HCT116 (cell line): ENCODE data around the gene ALDH2. TPM values are rescaled to one million over a fixed set of nuclear protein-coding genes. Genes with fewer than 3 reads are reported as not detected.
"Not testable (repeated sequence)": the region's sequence is repeated elsewhere in the genome, so short reads cannot be mapped to it uniquely, and the experiment has no call there.

Experiments
- ATAC-seq: fragments of 200-7000 bp; cut with Tn5 transposase; 2 replicates; pipeline ENCODE4 v1.9.1; 2020; ENCODE audit warnings: mild to moderate bottlenecking, moderate library complexity
- BruUV-seq: library from RNA; stranded (reverse); fragments of 400-500 nt; replicated peaks from 2 replicates; lab custom pipeline; 2021; lab: Mats Ljungman, UMichigan
- CTCF ChIA-PET: fragments of 300-600 bp; sonication (Branson Sonifier 250); formaldehyde crosslinking; loops from one replicate; lab custom pipeline; 2021; ENCODE audit warnings: antibody characterized with exemption; lab: Charles Lee
- POLR2A ChIA-PET: fragments of 300-600, 350-600 bp; sonication (Branson Sonifier 250); formaldehyde crosslinking; loops from one replicate; lab custom pipeline; 2021; ENCODE audit warnings: antibody characterized with exemption; lab: Charles Lee
- RAD21 ChIA-PET, 2 experiments: fragments of 300-600 bp; sonication (Branson Sonifier 250); formaldehyde crosslinking; loops; one replicate each; lab custom pipeline; 2023; ENCODE audit warnings: low total read pairs in 2 of 2; ENCODE audit not compliant: uncharacterized antibody in 2 of 2, unreplicated experiment in 2 of 2, low non-redundant PET in 1 of 2; lab: Charles Lee
- DNase-seq: peaks from one replicate; pipeline ENCODE4 v3.0.0-alpha.2; 2010; ENCODE audit warnings: low read depth, low spot score
- H2AFZ ChIP-seq: fragments of 200-600 bp; shearing (Covaris generic), sonication (generic); 2 replicates; pipeline ENCODE4 v1.6.1; 2017; ENCODE audit warnings: low read depth, mixed run types, mixed read lengths, antibody characterized with exemption, low read length; ENCODE audit not compliant: poor library complexity, severe bottlenecking
- H3K27ac ChIP-seq: 2 replicates; pipeline ENCODE4 v1.5.1; 2012; ENCODE audit warnings: low read depth, low read length
- H3K27me3 ChIP-seq: fragments of 200-600 bp; sonication (generic); 2 replicates; pipeline ENCODE4 v1.6.1; 2016; ENCODE audit warnings: mixed run types, low read length, mixed read lengths; ENCODE audit not compliant: insufficient read depth
- H3K36me3 ChIP-seq, 2 experiments: fragments of 200-500 bp in 1 of 2; fragments of 200-600 bp in 1 of 2; sonication (Bioruptor generic) in 1 of 2; sonication (generic) in 1 of 2; 2 replicates each; pipeline versions ENCODE4 v1.5.1 to v1.6.1; 2014 to 2016; ENCODE audit warnings: low read length in 2 of 2, inconsistent platforms in 1 of 2, mixed read lengths in 1 of 2, mixed run types in 1 of 2; ENCODE audit not compliant: insufficient read depth in 2 of 2, control insufficient read depth in 1 of 2
- H3K4me1 ChIP-seq, 2 experiments: fragments of 200-600 bp in 1 of 2; sonication (generic) in 1 of 2; 2 replicates each; pipeline versions ENCODE4 v1.5.1 to v1.6.1; 2012 to 2017; ENCODE audit warnings: low read length in 2 of 2, inconsistent platforms in 1 of 2, mild to moderate bottlenecking in 1 of 2, mixed read lengths in 1 of 2, mixed run types in 1 of 2, moderate library complexity in 1 of 2; ENCODE audit not compliant: insufficient read depth in 2 of 2, control insufficient read depth in 1 of 2
- H3K4me2 ChIP-seq: fragments of 200-600 bp; sonication (generic); 2 replicates; pipeline ENCODE4 v1.6.1; 2017; ENCODE audit warnings: mixed run types, low read length, mixed read lengths
- H3K4me3 ChIP-seq, 2 experiments: fragments of 200-600 bp in 1 of 2; sonication (generic) in 1 of 2; replicated peaks in 1 of 2; 2 replicates each; pipeline ENCODE4 v1.5.1; 2011 to 2016; ENCODE audit warnings: low read length in 2 of 2, control low read depth in 1 of 2, low read depth in 1 of 2, mild to moderate bottlenecking in 1 of 2, mixed read lengths in 1 of 2, mixed run types in 1 of 2
- H3K79me2 ChIP-seq: fragments of 200-600 bp; sonication (generic); 2 replicates; pipeline ENCODE4 v1.6.1; 2017; ENCODE audit warnings: mild to moderate bottlenecking, mixed run types, low read length, moderate library complexity, mixed read lengths; ENCODE audit not compliant: insufficient read depth
- H3K9ac ChIP-seq: fragments of 200-600 bp; sonication (generic); 2 replicates; pipeline ENCODE4 v1.6.1; 2016; ENCODE audit warnings: low read length, mixed read lengths
- H3K9me2 ChIP-seq: fragments of 200-600 bp; sonication (generic), shearing (Covaris generic); 2 replicates; pipeline ENCODE4 v1.6.1; 2017; ENCODE audit warnings: mixed run types, mild to moderate bottlenecking, moderate library complexity; ENCODE audit not compliant: insufficient read depth
- H3K9me3 ChIP-seq, 2 experiments: fragments of 200-500 bp in 1 of 2; fragments of 200-600 bp in 1 of 2; sonication (Bioruptor generic) in 1 of 2; sonication (generic) in 1 of 2; 2 replicates each; pipeline ENCODE4 v1.6.1; 2014 to 2017; ENCODE audit warnings: low read length in 2 of 2, mixed read lengths in 2 of 2, inconsistent platforms in 1 of 2, low read depth in 1 of 2, mild to moderate bottlenecking in 1 of 2, mixed run types in 1 of 2, moderate library complexity in 1 of 2; ENCODE audit not compliant: control insufficient read depth in 1 of 2, insufficient read depth in 1 of 2
- H4K20me1 ChIP-seq: fragments of 200-600 bp; sonication (generic), shearing (Covaris generic); 2 replicates; pipeline ENCODE4 v1.6.1; 2017; ENCODE audit warnings: mixed run types, mild to moderate bottlenecking, moderate library complexity; ENCODE audit not compliant: insufficient read depth
- ATF3 ChIP-seq: IDR thresholded peaks from 2 replicates; pipeline ENCODE4 v1.6.1; 2012
- CBX3 ChIP-seq: IDR thresholded peaks from 2 replicates; pipeline ENCODE4 v1.6.1; 2012; ENCODE audit warnings: low read depth
- CEBPB ChIP-seq: IDR thresholded peaks from 2 replicates; pipeline ENCODE4 v1.6.1; 2012; ENCODE audit warnings: low read depth
- CTCF ChIP-seq, 3 experiments: fragments of 200-600 bp in 1 of 3; sonication (generic) in 1 of 3; IDR thresholded peaks in 2 of 3; conservative IDR thresholded peaks in 1 of 3; 2 replicates each; pipeline ENCODE4 v1.5.1; 2012 to 2017; ENCODE audit warnings: low read depth in 2 of 3, low read length in 2 of 3, antibody characterized with exemption in 1 of 3, borderline replicate concordance in 1 of 3, control low read depth in 1 of 3, mild to moderate bottlenecking in 1 of 3, mixed read lengths in 1 of 3, mixed run types in 1 of 3, moderate library complexity in 1 of 3; ENCODE audit not compliant: insufficient read depth in 1 of 3
- ELF1 ChIP-seq: IDR thresholded peaks from 2 replicates; pipeline ENCODE4 v1.6.1; 2012; ENCODE audit warnings: low read depth, borderline replicate concordance
- EZH2 ChIP-seq: fragments of 200-600 bp; sonication (generic); IDR thresholded peaks from 2 replicates; pipeline ENCODE4 v1.6.1; 2017; ENCODE audit warnings: antibody characterized with exemption, mixed run types
- JUND ChIP-seq: IDR thresholded peaks from 2 replicates; pipeline ENCODE4 v1.6.1; 2012
- MAX ChIP-seq: IDR thresholded peaks from 2 replicates; pipeline ENCODE4 v1.6.1; 2012
- POLR2A ChIP-seq: IDR thresholded peaks from 2 replicates; pipeline ENCODE4 v1.7.0; 2011; ENCODE audit warnings: borderline replicate concordance; ENCODE audit not compliant: insufficient read depth, insufficient read length; ENCODE audit errors: extremely low read depth
- POLR2AphosphoS5 ChIP-seq: IDR thresholded peaks from 2 replicates; pipeline ENCODE4 v1.6.1; 2011; ENCODE audit warnings: mild to moderate bottlenecking, low read depth, low read length, moderate library complexity
- RAD21 ChIP-seq: IDR thresholded peaks from 2 replicates; pipeline ENCODE4 v1.6.1; 2012; ENCODE audit warnings: low read depth, mild to moderate bottlenecking
- REST ChIP-seq: IDR thresholded peaks from 2 replicates; pipeline ENCODE4 v1.6.1; 2012; ENCODE audit warnings: low read depth
- SP1 ChIP-seq: IDR thresholded peaks from 2 replicates; pipeline ENCODE4 v1.6.1; 2012; ENCODE audit warnings: low read depth
- SRF ChIP-seq: IDR thresholded peaks from 2 replicates; pipeline ENCODE4 v1.6.1; 2012; ENCODE audit warnings: low read depth
- TCF7L2 ChIP-seq: IDR thresholded peaks from 2 replicates; pipeline ENCODE4 v1.7.0; 2011; ENCODE audit warnings: borderline replicate concordance, inconsistent platforms; ENCODE audit not compliant: insufficient read depth, insufficient read length; ENCODE audit errors: extremely low read depth
- ZFX ChIP-seq: fragments of 450-650 bp; IDR thresholded peaks from 2 replicates; pipeline ENCODE4 v1.6.1; 2017
- ZNF274 ChIP-seq: fragments of 200-500 bp; sonication (Bioruptor generic); IDR thresholded peaks from 2 replicates; pipeline ENCODE4 v1.6.1; 2014; ENCODE audit warnings: mild to moderate bottlenecking, low read depth, low read length, inconsistent platforms
- intact Hi-C: fragments of 100-400 bp; cut with micrococcal nuclease; formaldehyde crosslinking; loops from 2 replicates; pipeline ENCODE4 v1.10.0; 2022
- total RNA-seq: library from RNA; stranded (reverse); gene quantifications from one replicate; pipeline ENCODE4 v1.2.1, GENCODE V29; 2021; ENCODE audit not compliant: unreplicated experiment

The ALDH2 gene
- total RNA-seq, 1 experiment from 2014 or later, result 32.9 TPM

GRCh38 chr12:111816898-111817297 is 50.2 kb downstream of the ALDH2 start:
- H3K27ac ChIP-seq, H3K4me2 ChIP-seq, POLR2A ChIA-PET, H3K9me2 ChIP-seq, ATAC-seq, H4K20me1 ChIP-seq, BruUV-seq, DNase-seq, H3K79me2 ChIP-seq, H3K9ac ChIP-seq, CTCF ChIA-PET, intact Hi-C loops, H2AFZ ChIP-seq, H3K4me3 ChIP-seq, H3K9me3 ChIP-seq, H3K27me3 ChIP-seq, H3K36me3 ChIP-seq, H3K4me1 ChIP-seq: not testable (repeated sequence)
- RAD21 ChIA-PET, result interaction anchor here in 1 of 2 experiments (0.7 kb wide), 1 partner anchor 63 kb away, joined by 3 read pairs; no protein-coding TSS in a partner anchor

- no peaks in the 10 kb centered on the region for H3K9me2 ChIP-seq
- no peaks in the 10 kb centered on the region; a peak in 2 of 4 replicates for H3K4me1 ChIP-seq
- no peaks in the 10 kb centered on the region for H3K36me3 ChIP-seq
- no peak for TF ChIP-seq CTCF (IDR thresholded peaks at IDR 0.05 in 2 of 3, conservative IDR thresholded peaks at IDR 0.05 in 1 of 3; ENCODE audit: borderline replicate concordance in 1 of 3, insufficient read depth in 1 of 3, low read depth in 2 of 3, low read length in 2 of 3)
- TF ChIP-seq EZH2, result no peak
- no peak for TF ChIP-seq RAD21
- TF ChIP-seq REST, result no peak
- TF ChIP-seq MAX, result no peak
- TF ChIP-seq SP1, result no peak
- TF ChIP-seq TCF7L2, result no peak
- TF ChIP-seq ELF1, result no peak
- no peak for TF ChIP-seq SRF
- no peak for TF ChIP-seq JUND
- no peak for TF ChIP-seq ZNF274
- TF ChIP-seq CBX3, result no peak
- no peak for TF ChIP-seq CEBPB
- no peak for TF ChIP-seq ZFX
- no peak for TF ChIP-seq POLR2A
- no peak for TF ChIP-seq ATF3
- no peak for TF ChIP-seq POLR2AphosphoS5
- no peak overlapping the region for H3K27ac ChIP-seq
- H3K4me2 ChIP-seq, result no peak overlapping the region
- H3K79me2 ChIP-seq, result no peaks in the 10 kb centered on the region
- H2AFZ ChIP-seq, result no peak overlapping the region
- no peak overlapping the region for H3K4me3 ChIP-seq
- BruUV-seq, result no TSS peak
- intact Hi-C loops, result no loop called here
- no peaks in the 10 kb centered on the region for H4K20me1 ChIP-seq
- ChIA-PET CTCF (no interaction called here), POLR2A (no interaction called here), RAD21 (no interaction called here)
- ATAC-seq, result no peak
- no peaks in the 10 kb centered on the region for H3K9me3 ChIP-seq
- no peak for DNase-seq
- no peaks in the 10 kb centered on the region for H3K27me3 ChIP-seq
- H3K9ac ChIP-seq, result no peak overlapping the region
These were observed 51.6 kb downstream of the ALDH2 start for GRCh38 chr12:111818340-111818739.
